ENCODE results near the gene ZFYVE27. TPM values are rescaled to one million over a fixed set of nuclear protein-coding genes. Genes with fewer than 3 reads are reported as not detected.

Gene ZFYVE27
- total RNA-seq, 2 experiments from 2014 or later, result 23.8 to 27.3 TPM

DNA sequence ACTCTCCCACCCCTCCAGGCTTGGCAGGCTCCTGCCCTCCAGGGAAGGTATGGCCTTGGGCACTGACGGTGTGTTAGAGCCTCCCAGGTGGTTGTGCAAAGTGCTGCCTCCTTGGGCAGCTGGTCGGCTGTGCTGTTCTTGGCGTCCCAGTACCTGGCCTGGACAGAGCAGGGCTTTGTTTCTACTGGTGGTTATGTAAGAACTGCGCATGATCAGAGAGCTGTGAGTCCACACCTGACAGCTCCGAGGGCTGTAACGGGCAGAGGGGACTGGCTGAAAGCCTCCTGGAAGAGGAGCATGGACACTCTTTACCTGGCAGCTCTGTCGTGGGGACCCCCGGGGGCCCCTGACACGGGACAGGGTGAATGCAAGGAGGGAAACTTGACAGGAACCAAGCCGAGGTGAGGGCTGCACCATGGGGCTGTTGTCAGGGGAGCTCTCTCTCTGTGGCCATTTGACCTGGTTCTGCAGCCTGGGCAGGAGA lies 37.9 kb downstream of the ZFYVE27 start:
- no peaks in the 10 kb centered on the region for H3K36me3 Mint-ChIP-seq (ENCODE audit: low read depth)
- H3K4me3 Mint-ChIP-seq, result no peak overlapping the region
- DNase-seq (no peak), ATAC-seq (no peak)
- no peaks in the 10 kb centered on the region for H3K9me3 Mint-ChIP-seq (ENCODE audit: insufficient read depth)
- ChIA-PET POLR2A (interaction anchor here (0.5 kb wide), 1 partner anchor 74 kb away, joined by 4 read pairs; no protein-coding TSS in a partner anchor), CTCF (interaction anchor here (1.1 to 1.6 kb wide), 2 partner anchors 15 to 16 kb away, joined by 3 to 6 read pairs; no protein-coding TSS in a partner anchor)
- H3K27me3 Mint-ChIP-seq (ENCODE audit: low read depth), result peaks cover 39% of the 10 kb centered on the region
- H3K27ac Mint-ChIP-seq, result no peak overlapping the region
- peaks cover 11% of the 10 kb centered on the region for H3K4me1 Mint-ChIP-seq (ENCODE audit: low read depth)

GRCh38 chr10:97777143-97777542 lies 40.2 kb downstream of the ZFYVE27 start:
- CTCF ChIA-PET, result no interaction called here

DNA sequence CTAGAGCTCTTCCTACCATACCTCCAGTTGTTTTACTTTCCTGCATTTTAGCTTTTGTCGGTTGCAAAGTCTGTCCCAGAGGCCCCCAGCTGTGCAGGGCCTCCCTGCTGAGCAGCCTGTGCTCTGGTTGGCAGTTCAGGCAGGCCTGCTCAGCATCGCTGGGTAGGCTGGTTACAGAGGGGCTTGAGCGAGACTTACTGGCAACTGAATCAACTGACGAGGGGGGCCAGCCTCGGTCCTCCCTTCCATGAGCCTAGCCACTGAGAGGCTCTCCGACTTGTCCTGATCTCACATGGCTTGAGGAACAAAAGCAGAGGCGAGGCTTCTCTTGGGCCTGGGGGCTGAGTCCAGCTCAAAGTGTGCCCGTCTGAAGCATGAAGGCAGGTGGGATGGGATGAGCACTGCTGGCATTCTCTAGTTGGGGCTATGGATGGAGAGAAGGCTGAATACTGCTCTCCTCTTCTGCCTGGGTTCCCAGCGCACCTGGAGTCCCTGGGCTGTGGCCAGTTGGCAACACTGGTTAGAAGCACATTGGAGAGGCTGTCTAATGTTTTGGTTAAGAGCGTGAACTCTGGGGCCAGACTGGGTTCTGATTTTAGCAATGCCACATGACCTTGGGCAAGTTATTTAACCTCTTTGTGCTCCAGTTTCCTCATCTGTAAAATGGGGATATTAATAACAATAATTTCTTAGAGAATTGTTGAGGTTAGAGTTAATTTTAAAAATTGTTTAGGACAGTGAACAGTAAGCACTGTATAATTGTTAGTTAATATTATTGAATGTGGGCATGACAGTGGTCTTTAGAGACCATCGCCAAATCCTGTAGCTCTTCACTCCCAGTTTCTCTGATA lies 41.7 kb downstream of the ZFYVE27 start:
- Mint-ChIP-seq H3K27ac (peak overlapping the region; percentile 39), H3K36me3 (ENCODE audit: low read depth) (no peaks in the 10 kb centered on the region), H3K27me3 (ENCODE audit: low read depth) (peaks cover 9% of the 10 kb centered on the region), H3K4me1 (ENCODE audit: low read depth) (peaks cover 33% of the 10 kb centered on the region), H3K4me3 (no peak overlapping the region), H3K9me3 (ENCODE audit: insufficient read depth) (no peaks in the 10 kb centered on the region)
- DNase-seq (no peak), ATAC-seq (no peak)
- CTCF ChIA-PET, result interaction anchor here (5.0 kb wide), 1 partner anchor 13 kb away, joined by 46 read pairs; no protein-coding TSS in a partner anchor
- POLR2A ChIA-PET, result no interaction called here

More at GRCh38 chr10:97777143-97777542, 40.2 kb downstream of the ZFYVE27 start:
- DNase-seq (no peak), ATAC-seq (no peak)
- Mint-ChIP-seq H3K4me1 (ENCODE audit: low read depth) (peaks cover 26% of the 10 kb centered on the region), H3K9me3 (ENCODE audit: insufficient read depth) (no peaks in the 10 kb centered on the region), H3K36me3 (ENCODE audit: low read depth) (no peaks in the 10 kb centered on the region), H3K4me3 (no peak overlapping the region), H3K27me3 (ENCODE audit: low read depth) (peaks cover 21% of the 10 kb centered on the region), H3K27ac (no peak overlapping the region)
- POLR2A ChIA-PET, result no interaction called here

GRCh38 chr10:97779492-97779891 lies 42.6 kb downstream of the ZFYVE27 start:
- no peaks in the 10 kb centered on the region for H3K36me3 Mint-ChIP-seq (ENCODE audit: low read depth)
- CTCF ChIA-PET, result interaction anchor here (0.7 to 5.0 kb wide), 3 partner anchors 12 to 90 kb away, joined by 3 to 46 read pairs (median 20); no protein-coding TSS in a partner anchor

DNA sequence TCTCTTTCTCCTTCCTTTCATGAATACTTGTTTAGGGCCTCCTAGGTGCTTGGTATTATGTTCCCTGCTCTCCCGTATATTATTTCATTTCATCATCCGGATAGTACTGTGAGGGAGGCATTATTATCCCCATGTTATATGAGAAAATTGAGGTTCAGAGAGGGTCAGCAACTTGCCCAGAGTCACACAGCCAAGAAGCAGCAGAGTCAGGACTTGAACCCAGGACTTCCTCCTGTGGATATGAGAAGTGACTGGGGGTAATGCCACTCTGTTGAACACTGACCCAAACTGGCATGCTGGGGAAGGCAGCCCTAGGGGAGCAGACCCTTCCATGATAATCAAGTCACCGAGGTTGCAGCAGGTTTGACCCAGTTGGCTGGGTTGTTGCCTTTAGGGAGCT lies 43.0 kb downstream of the ZFYVE27 start:
- Mint-ChIP-seq H3K27me3 (ENCODE audit: low read depth) (peaks cover 1% of the 10 kb centered on the region), H3K36me3 (ENCODE audit: low read depth) (no peaks in the 10 kb centered on the region), H3K4me1 (ENCODE audit: low read depth) (peaks cover 33% of the 10 kb centered on the region), H3K9me3 (ENCODE audit: insufficient read depth) (no peaks in the 10 kb centered on the region), H3K4me3 (no peak overlapping the region), H3K27ac (peak overlapping the region; percentile 96)
- DNase-seq, result no peak
- ATAC-seq, result no peak
- POLR2A ChIA-PET, result interaction anchor here (1.1 kb wide), 1 partner anchor 17 kb away, joined by 3 read pairs; no protein-coding TSS in a partner anchor
- CTCF ChIA-PET, result interaction anchor here (0.7 to 5.0 kb wide), 5 partner anchors 12 to 266 kb away, joined by 3 to 46 read pairs (median 3); no protein-coding TSS in a partner anchor

More at GRCh38 chr10:97779492-97779891, 42.6 kb downstream of the ZFYVE27 start:
- ATAC-seq (no peak), DNase-seq (no peak)
- POLR2A ChIA-PET, result interaction anchor here (1.1 kb wide), 1 partner anchor 17 kb away, joined by 3 read pairs; no protein-coding TSS in a partner anchor
- no peaks in the 10 kb centered on the region for H3K9me3 Mint-ChIP-seq (ENCODE audit: insufficient read depth)
- H3K4me3 Mint-ChIP-seq, result no peak overlapping the region
- H3K4me1 Mint-ChIP-seq (ENCODE audit: low read depth), result peaks cover 33% of the 10 kb centered on the region
- peak overlapping the region; percentile 11 for H3K27ac Mint-ChIP-seq
- peaks cover 5% of the 10 kb centered on the region for H3K27me3 Mint-ChIP-seq (ENCODE audit: low read depth)

- ATAC-seq, result peak; percentile 25
- no peak for DNase-seq
- POLR2A ChIA-PET, result interaction anchor here (1.0 to 1.1 kb wide), 2 partner anchors 15 kb away, joined by 3 to 7 read pairs; no protein-coding TSS in a partner anchor
- peaks cover 33% of the 10 kb centered on the region for H3K4me1 Mint-ChIP-seq (ENCODE audit: low read depth)
- H3K27me3 Mint-ChIP-seq (ENCODE audit: low read depth), result no peaks in the 10 kb centered on the region
- peak overlapping the region; percentile 96 for H3K27ac Mint-ChIP-seq
- no peaks in the 10 kb centered on the region for H3K36me3 Mint-ChIP-seq (ENCODE audit: low read depth)
- H3K9me3 Mint-ChIP-seq (ENCODE audit: insufficient read depth), result no peaks in the 10 kb centered on the region
- CTCF ChIA-PET, result interaction anchor here (1.1 to 5.0 kb wide), 7 partner anchors 9 to 265 kb away, joined by 3 to 46 read pairs (median 4); partner anchors contain the start of gene SFRP5
- H3K4me3 Mint-ChIP-seq, result peak overlapping the region; percentile 58
Observed at GRCh38 chr10:97780841-97781617, 44.1 kb downstream of the ZFYVE27 start.

- H3K9me3 Mint-ChIP-seq (ENCODE audit: insufficient read depth), result no peaks in the 10 kb centered on the region
- H3K4me1 Mint-ChIP-seq (ENCODE audit: low read depth), result peaks cover 33% of the 10 kb centered on the region
- ChIA-PET POLR2A (interaction anchor here (1.0 kb wide), 2 partner anchors 14 to 45 kb away, joined by 3 to 7 read pairs; partner anchors contain the start of gene ZFYVE27), CTCF (interaction anchor here (1.3 to 5.0 kb wide), 6 partner anchors 10 to 264 kb away, joined by 3 to 46 read pairs (median 6); partner anchors contain the start of gene SFRP5)
- no peaks in the 10 kb centered on the region for H3K27me3 Mint-ChIP-seq (ENCODE audit: low read depth)
- peak overlapping the region; percentile 58 for H3K4me3 Mint-ChIP-seq
- DNase-seq (peak; percentile 42), ATAC-seq (peak; percentile 77)
- H3K27ac Mint-ChIP-seq, result peak overlapping the region; percentile 96
- no peaks in the 10 kb centered on the region for H3K36me3 Mint-ChIP-seq (ENCODE audit: low read depth)
Observed at GRCh38 chr10:97781618-97782331, 44.8 kb downstream of the ZFYVE27 start.

DNA sequence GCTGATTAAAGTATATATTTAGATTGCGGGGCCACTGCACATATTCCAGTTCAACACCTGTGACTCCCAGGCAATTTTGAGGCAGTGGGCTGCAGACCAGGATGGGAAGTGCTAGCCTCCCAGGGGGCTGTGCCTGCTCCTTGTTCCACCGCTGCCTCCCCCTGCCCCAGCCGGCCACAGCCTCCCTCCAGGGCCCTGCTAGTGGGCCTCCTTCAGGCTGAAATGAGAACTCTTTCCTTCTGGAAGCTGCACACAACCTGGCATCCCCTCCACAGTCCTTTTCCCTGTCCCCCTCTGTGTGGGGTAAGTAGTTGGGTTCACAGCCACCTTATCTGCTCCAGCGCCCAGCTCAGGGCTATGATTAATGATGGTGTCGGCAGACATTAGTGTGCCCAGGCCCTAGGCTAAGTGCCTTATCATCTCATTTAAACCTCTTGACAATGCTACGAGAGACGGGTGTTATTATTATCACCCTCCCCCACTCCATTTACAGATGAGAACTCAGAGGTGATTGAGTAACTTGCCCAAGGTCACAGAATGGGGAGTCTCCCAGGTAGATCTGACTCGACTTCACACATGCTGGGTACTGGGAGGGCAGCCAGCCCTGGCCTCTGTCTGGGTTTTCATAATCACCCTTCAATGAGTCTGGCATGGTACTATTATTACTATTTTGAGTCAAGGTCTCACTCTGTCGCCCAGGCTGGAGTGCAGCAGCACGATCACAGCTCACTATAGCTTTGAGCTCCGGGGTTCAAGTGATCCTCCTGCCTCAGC lies 45.7 kb downstream of the ZFYVE27 start:
- Mint-ChIP-seq H3K4me1 (ENCODE audit: low read depth) (peaks cover 33% of the 10 kb centered on the region), H3K27me3 (ENCODE audit: low read depth) (no peaks in the 10 kb centered on the region), H3K36me3 (ENCODE audit: low read depth) (no peaks in the 10 kb centered on the region), H3K27ac (peak overlapping the region; percentile 96), H3K9me3 (ENCODE audit: insufficient read depth) (no peaks in the 10 kb centered on the region), H3K4me3 (no peak overlapping the region)
- ATAC-seq, result no peak
- POLR2A ChIA-PET, result interaction anchor here (1.0 kb wide), 1 partner anchor 46 kb away, joined by 3 read pairs; the partner anchor contains the start of gene ZFYVE27
- CTCF ChIA-PET, result interaction anchor here (1.7 to 5.0 kb wide), 4 partner anchors 9 to 87 kb away, joined by 4 to 46 read pairs (median 14); partner anchors contain the start of gene SFRP5
- no peak for DNase-seq

GRCh38 chr10:97784200-97784810 lies 47.4 kb downstream of the ZFYVE27 start:
- H3K4me1 Mint-ChIP-seq (ENCODE audit: low read depth), result peaks cover 37% of the 10 kb centered on the region
- POLR2A ChIA-PET, result no interaction called here
- H3K27me3 Mint-ChIP-seq (ENCODE audit: low read depth), result no peaks in the 10 kb centered on the region
- H3K4me3 Mint-ChIP-seq, result no peak overlapping the region
- ATAC-seq (no peak), DNase-seq (no peak)
- CTCF ChIA-PET, result interaction anchor here (1.3 kb wide), 1 partner anchor 85 kb away, joined by 6 read pairs; no protein-coding TSS in a partner anchor
- no peaks in the 10 kb centered on the region for H3K36me3 Mint-ChIP-seq (ENCODE audit: low read depth)
- H3K9me3 Mint-ChIP-seq (ENCODE audit: insufficient read depth), result no peaks in the 10 kb centered on the region
- H3K27ac Mint-ChIP-seq, result no peak overlapping the region

- Mint-ChIP-seq H3K27me3 (ENCODE audit: low read depth) (peaks cover 2% of the 10 kb centered on the region), H3K4me3 (no peak overlapping the region), H3K27ac (no peak overlapping the region), H3K9me3 (ENCODE audit: insufficient read depth) (no peaks in the 10 kb centered on the region), H3K36me3 (ENCODE audit: low read depth) (no peaks in the 10 kb centered on the region), H3K4me1 (ENCODE audit: low read depth) (peaks cover 33% of the 10 kb centered on the region)
- DNase-seq (no peak), ATAC-seq (no peak)
- ChIA-PET POLR2A (no interaction called here), CTCF (interaction anchor here (0.9 kb wide), 1 partner anchor 84 kb away, joined by 3 read pairs; no protein-coding TSS in a partner anchor)
Observed at GRCh38 chr10:97785231-97785630, 48.3 kb downstream of the ZFYVE27 start.
